AG04449 (cell line): ENCODE measurements around the gene SDC3.

ENCODE experiments used
- CTCF ChIA-PET: fragments of 350-600 bp; formaldehyde crosslinking; extraction: SDS; loops from one replicate; lab custom pipeline; 2021; ENCODE audit warnings: antibody characterized with exemption; lab: Yijun Ruan, JAX
- POLR2A ChIA-PET: fragments of 400-600, 350-600 bp; formaldehyde crosslinking; extraction: SDS; loops from one replicate; lab custom pipeline; 2020; ENCODE audit warnings: antibody characterized with exemption, inconsistent platforms; lab: Yijun Ruan, JAX
- DNase-seq: peaks from one replicate; pipeline ENCODE4 v3.0.0-alpha.2; 2010; ENCODE audit warnings: low read depth, low spot score
- H3K4me3 ChIP-seq: 2 replicates; pipeline ENCODE4 v1.5.1; 2011; ENCODE audit warnings: low read depth, mild to moderate bottlenecking, control low read depth, low read length
- CTCF ChIP-seq: IDR thresholded peaks from one replicate; pipeline ENCODE4 v1.5.1; 2011; ENCODE audit warnings: mild to moderate bottlenecking, moderate library complexity, low read length, control low read depth, inconsistent platforms; ENCODE audit not compliant: insufficient read depth; ENCODE audit errors: missing control alignments

The SDC3 gene

GRCh38 chr1:30908696-30909364 is at the start of gene SDC3:
TSS of gene SDC3 (minus strand) at chr1:30908758. CDS start at chr1:30908586, 172 bp downstream.
- no peak for DNase-seq
- ChIA-PET CTCF (interaction anchor here (4.8 to 8.6 kb wide), 6 partner anchors 14 to 188 kb away, joined by 18 to 1030 read pairs (median 104); no protein-coding TSS in a partner anchor), POLR2A (interaction anchor here (0.5 kb wide), 1 partner anchor 94 kb away, joined by 3 read pairs; no protein-coding TSS in a partner anchor)
- peak within 1 kb of the TSS; percentile 66 for H3K4me3 ChIP-seq
- no peak for TF ChIP-seq CTCF

GRCh38 chr1:30957560-30958222 is 49.1 kb upstream of the SDC3 start:
- no peak overlapping the region for H3K4me3 ChIP-seq
- ChIA-PET POLR2A (interaction anchor here (0.7 kb wide), 1 partner anchor 230 kb away, joined by 3 read pairs; no protein-coding TSS in a partner anchor), CTCF (interaction anchor here (0.9 to 1.3 kb wide), 4 partner anchors 18 to 176 kb away, joined by 3 to 6 read pairs (median 4); no protein-coding TSS in a partner anchor)
- TF ChIP-seq CTCF: no peak
- DNase-seq: no peak

- H3K4me3 ChIP-seq: no peak overlapping the region
- no peak for TF ChIP-seq CTCF
- CTCF ChIA-PET: no interaction called here
- POLR2A ChIA-PET: no interaction called here
- DNase-seq: no peak
Measured at GRCh38 chr1:30955448-30956015, 47.0 kb upstream of the SDC3 start.

- TF ChIP-seq CTCF: no peak
- no peak overlapping the region for H3K4me3 ChIP-seq
- no peak for DNase-seq
- POLR2A ChIA-PET: no interaction called here
- CTCF ChIA-PET: interaction anchor here (2.1 kb wide), 1 partner anchor 171 kb away, joined by 7 read pairs; no protein-coding TSS in a partner anchor
Measured at GRCh38 chr1:30953685-30954084, 45.1 kb upstream of the SDC3 start.

- CTCF ChIA-PET: interaction anchor here (0.6 to 2.1 kb wide), 3 partner anchors 10 to 169 kb away, joined by 3 to 7 read pairs (median 4); no protein-coding TSS in a partner anchor
- no peak overlapping the region for H3K4me3 ChIP-seq
- POLR2A ChIA-PET: no interaction called here
- TF ChIP-seq CTCF: no peak
- no peak for DNase-seq
Measured at GRCh38 chr1:30952098-30952497, 43.5 kb upstream of the SDC3 start.

GRCh38 chr1:30950700-30951099 is 42.1 kb upstream of the SDC3 start:
- ChIA-PET POLR2A (no interaction called here), CTCF (no interaction called here)
- DNase-seq: no peak
- H3K4me3 ChIP-seq: no peak overlapping the region
- TF ChIP-seq CTCF: no peak
